ENCODE results near the gene MAP4K4. TPM values are rescaled to one million over a fixed set of nuclear protein-coding genes. Genes with fewer than 3 reads are reported as not detected.
"Not testable (repeated sequence)": the region's sequence is repeated elsewhere in the genome, so short reads cannot be mapped to it uniquely, and the experiment has no call there.

Gene MAP4K4
- total RNA-seq, 2 experiments from 2014 or later, result 129 to 142 TPM

GRCh38 chr2:101900375-101900774, 202.9 kb downstream of the MAP4K4 start:
- Mint-ChIP-seq H3K27me3 (no peaks in the 10 kb centered on the region), H3K4me3 (no peak overlapping the region), H3K9me3 (peaks cover 33% of the 10 kb centered on the region), H3K27ac (no peak overlapping the region), H3K36me3 (ENCODE audit: low read depth) (peaks cover 34% of the 10 kb centered on the region), H3K4me1 (peaks cover 11% of the 10 kb centered on the region)
- POLR2A ChIA-PET, result no interaction called here
- DNase-seq, result no peak
- CTCF ChIA-PET, result interaction anchor here (0.6 kb wide), 1 partner anchor 414 kb away, joined by 3 read pairs; no protein-coding TSS in a partner anchor

- no peak for DNase-seq
- H3K4me3 Mint-ChIP-seq, result no peak overlapping the region
- POLR2A ChIA-PET, result no interaction called here
- CTCF ChIA-PET, result no interaction called here
- H3K27ac Mint-ChIP-seq, result no peak overlapping the region
- H3K4me1 Mint-ChIP-seq, result peaks cover 11% of the 10 kb centered on the region
- H3K27me3 Mint-ChIP-seq, result no peaks in the 10 kb centered on the region
- H3K36me3 Mint-ChIP-seq (ENCODE audit: low read depth), result peaks cover 26% of the 10 kb centered on the region
- H3K9me3 Mint-ChIP-seq, result peaks cover 40% of the 10 kb centered on the region
Observed at GRCh38 chr2:101901241-101901640, 203.7 kb downstream of the MAP4K4 start.

- Mint-ChIP-seq H3K27ac (no peak overlapping the region), H3K4me3 (no peak overlapping the region), H3K4me1 (peaks cover 11% of the 10 kb centered on the region), H3K36me3 (ENCODE audit: low read depth) (peaks cover 20% of the 10 kb centered on the region), H3K9me3 (peaks cover 42% of the 10 kb centered on the region), H3K27me3 (no peaks in the 10 kb centered on the region)
- ChIA-PET CTCF (no interaction called here), POLR2A (no interaction called here)
- no peak for DNase-seq
Observed at GRCh38 chr2:101902169-101902568, 204.7 kb downstream of the MAP4K4 start.

GRCh38 chr2:101904916-101905315, 207.4 kb downstream of the MAP4K4 start:
- Mint-ChIP-seq H3K9me3 (peaks cover 48% of the 10 kb centered on the region), H3K4me1 (peaks cover 8% of the 10 kb centered on the region), H3K27me3 (no peaks in the 10 kb centered on the region), H3K4me3 (no peak overlapping the region), H3K36me3 (ENCODE audit: low read depth) (peaks cover 6% of the 10 kb centered on the region), H3K27ac (no peak overlapping the region)
- POLR2A ChIA-PET, result no interaction called here
- CTCF ChIA-PET, result no interaction called here
- no peak for DNase-seq

GRCh38 chr2:101905746-101906336, 208.3 kb downstream of the MAP4K4 start:
- Mint-ChIP-seq H3K27me3 (no peaks in the 10 kb centered on the region), H3K4me3 (no peak overlapping the region), H3K4me1 (no peaks in the 10 kb centered on the region), H3K9me3 (peaks cover 46% of the 10 kb centered on the region), H3K36me3 (ENCODE audit: low read depth) (peaks cover 6% of the 10 kb centered on the region), H3K27ac (no peak overlapping the region)
- ChIA-PET CTCF (no interaction called here), POLR2A (no interaction called here)
- no peak for DNase-seq

GRCh38 chr2:101909760-101910159, 212.3 kb downstream of the MAP4K4 start:
- no peak overlapping the region for H3K27ac Mint-ChIP-seq
- ChIA-PET CTCF (interaction anchor here (1.1 kb wide), 1 partner anchor 13 kb away, joined by 3 read pairs; no protein-coding TSS in a partner anchor), POLR2A (no interaction called here)
- H3K9me3 Mint-ChIP-seq, result peaks cover 36% of the 10 kb centered on the region
- peaks cover 7% of the 10 kb centered on the region for H3K4me1 Mint-ChIP-seq
- H3K4me3 Mint-ChIP-seq, result no peak overlapping the region
- no peak for DNase-seq
- no peaks in the 10 kb centered on the region for H3K27me3 Mint-ChIP-seq
- peaks cover 6% of the 10 kb centered on the region for H3K36me3 Mint-ChIP-seq (ENCODE audit: low read depth)

GRCh38 chr2:101912545-101912944, 215.0 kb downstream of the MAP4K4 start:
- Mint-ChIP-seq H3K4me3 (no peak overlapping the region), H3K27ac (no peak overlapping the region), H3K36me3 (ENCODE audit: low read depth) (peaks cover 1% of the 10 kb centered on the region), H3K4me1 (peaks cover 7% of the 10 kb centered on the region), H3K27me3 (no peaks in the 10 kb centered on the region), H3K9me3 (peaks cover 19% of the 10 kb centered on the region)
- ChIA-PET CTCF (interaction anchor here (0.6 kb wide), 1 partner anchor 805 kb away, joined by 3 read pairs; no protein-coding TSS in a partner anchor), POLR2A (no interaction called here)
- no peak for DNase-seq

- Mint-ChIP-seq H3K4me3 (no peak overlapping the region), H3K36me3 (ENCODE audit: low read depth) (peaks cover 6% of the 10 kb centered on the region), H3K27me3 (peaks cover 9% of the 10 kb centered on the region), H3K27ac (no peak overlapping the region), H3K9me3 (peaks cover 22% of the 10 kb centered on the region), H3K4me1 (no peaks in the 10 kb centered on the region)
- no peak for DNase-seq
- ChIA-PET CTCF (no interaction called here), POLR2A (no interaction called here)
Observed at GRCh38 chr2:101921319-101921952, 223.9 kb downstream of the MAP4K4 start.

- Mint-ChIP-seq H3K27ac (no peak overlapping the region), H3K4me1 (no peaks in the 10 kb centered on the region), H3K27me3 (peaks cover 9% of the 10 kb centered on the region), H3K9me3 (peaks cover 27% of the 10 kb centered on the region), H3K4me3 (no peak overlapping the region), H3K36me3 (ENCODE audit: low read depth) (peaks cover 8% of the 10 kb centered on the region)
- POLR2A ChIA-PET, result no interaction called here
- DNase-seq, result no peak
- CTCF ChIA-PET, result no interaction called here
Observed at GRCh38 chr2:101921953-101922325, 224.4 kb downstream of the MAP4K4 start.

- POLR2A ChIA-PET, H3K27me3 Mint-ChIP-seq, H3K4me1 Mint-ChIP-seq, CTCF ChIA-PET, DNase-seq, H3K27ac Mint-ChIP-seq, H3K4me3 Mint-ChIP-seq: not testable (repeated sequence)
- Mint-ChIP-seq H3K36me3 (ENCODE audit: low read depth) (peaks cover 11% of the 10 kb centered on the region), H3K9me3 (peaks cover 33% of the 10 kb centered on the region)
Observed at GRCh38 chr2:101924311-101924710, 226.8 kb downstream of the MAP4K4 start.

- peaks cover 20% of the 10 kb centered on the region for H3K9me3 Mint-ChIP-seq
- POLR2A ChIA-PET, result no interaction called here
- no peak for DNase-seq
- H3K4me3 Mint-ChIP-seq, result no peak overlapping the region
- no peak overlapping the region for H3K27ac Mint-ChIP-seq
- H3K36me3 Mint-ChIP-seq (ENCODE audit: low read depth), result peaks cover 4% of the 10 kb centered on the region
- H3K27me3 Mint-ChIP-seq, result no peaks in the 10 kb centered on the region
- CTCF ChIA-PET, result no interaction called here
- peaks cover 8% of the 10 kb centered on the region for H3K4me1 Mint-ChIP-seq
Observed at GRCh38 chr2:101930019-101930418, 232.5 kb downstream of the MAP4K4 start.

GRCh38 chr2:101930847-101931246, 233.3 kb downstream of the MAP4K4 start:
- Mint-ChIP-seq H3K27me3 (no peaks in the 10 kb centered on the region), H3K9me3 (peaks cover 15% of the 10 kb centered on the region), H3K4me3 (no peak overlapping the region), H3K27ac (no peak overlapping the region), H3K36me3 (ENCODE audit: low read depth) (peaks cover 4% of the 10 kb centered on the region), H3K4me1 (peaks cover 8% of the 10 kb centered on the region)
- ChIA-PET POLR2A (no interaction called here), CTCF (no interaction called here)
- no peak for DNase-seq

GRCh38 chr2:101931402-101931801, 233.9 kb downstream of the MAP4K4 start:
- peaks cover 2% of the 10 kb centered on the region for H3K27me3 Mint-ChIP-seq

GRCh38 chr2:101935764-101936163, 238.3 kb downstream of the MAP4K4 start:
- Mint-ChIP-seq H3K9me3 (peaks cover 24% of the 10 kb centered on the region), H3K27me3 (peaks cover 32% of the 10 kb centered on the region)
- DNase-seq; H3K4me3 Mint-ChIP-seq; H3K36me3 Mint-ChIP-seq (ENCODE audit: low read depth); POLR2A ChIA-PET; H3K27ac Mint-ChIP-seq; H3K4me1 Mint-ChIP-seq: not testable (repeated sequence)
- CTCF ChIA-PET, result interaction anchor here (1.2 kb wide), 1 partner anchor 18 kb away, joined by 3 read pairs; no protein-coding TSS in a partner anchor

More at GRCh38 chr2:101931402-101931801, 233.9 kb downstream of the MAP4K4 start:
- ChIA-PET CTCF (no interaction called here), POLR2A (no interaction called here)
- Mint-ChIP-seq H3K27ac (no peak overlapping the region), H3K9me3 (peaks cover 13% of the 10 kb centered on the region), H3K4me3 (no peak overlapping the region), H3K36me3 (ENCODE audit: low read depth) (peaks cover 4% of the 10 kb centered on the region), H3K4me1 (peaks cover 8% of the 10 kb centered on the region)
- DNase-seq, result no peak

All from activated CD4-positive, alpha-beta T cell treated with anti-CD3 and anti-CD28 coated beads, Interleukin-2, amount 10 ng/mL, durations not matched to agents 7 days and 5 days (primary cell).